ENCODE results near the gene COL4A5.
"Not testable (repeated sequence)": the region's sequence is repeated elsewhere in the genome, so short reads cannot be mapped to it uniquely, and the experiment has no call there.

COL4A5 gene

DNA sequence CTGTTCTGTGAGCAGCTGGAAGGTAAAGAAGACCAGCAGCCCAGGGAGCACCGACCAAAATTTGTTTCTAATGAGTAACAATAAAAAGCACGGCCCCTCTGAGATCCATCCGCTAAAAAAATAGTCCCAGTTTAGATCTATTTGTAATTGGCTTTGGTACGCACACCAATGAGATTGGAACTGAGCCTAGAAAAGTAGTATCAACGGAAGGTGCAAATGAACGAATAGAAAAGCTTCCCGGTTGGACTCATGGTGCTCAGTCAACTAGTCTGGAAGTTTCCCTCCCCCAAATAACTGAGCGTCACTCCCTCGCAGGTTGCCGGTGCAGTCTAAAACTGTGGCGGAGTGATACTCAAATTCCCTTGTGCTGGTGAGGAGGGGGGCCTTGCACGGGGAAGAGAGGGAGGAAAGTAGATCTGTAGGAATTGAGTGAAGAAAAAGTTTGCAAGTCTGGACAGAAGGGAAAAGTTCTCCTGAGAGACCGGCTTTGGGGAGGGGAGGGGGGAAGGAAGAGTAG lies at the start of gene COL4A5:
Gene COL4A5 (plus strand): TSS at position 413 of the 517 bp plus-strand sequence. CDS start 288 bp downstream, outside the sequence.
- DNase-seq (ENCODE audit: low spot score) = peak; percentile 83

DNA sequence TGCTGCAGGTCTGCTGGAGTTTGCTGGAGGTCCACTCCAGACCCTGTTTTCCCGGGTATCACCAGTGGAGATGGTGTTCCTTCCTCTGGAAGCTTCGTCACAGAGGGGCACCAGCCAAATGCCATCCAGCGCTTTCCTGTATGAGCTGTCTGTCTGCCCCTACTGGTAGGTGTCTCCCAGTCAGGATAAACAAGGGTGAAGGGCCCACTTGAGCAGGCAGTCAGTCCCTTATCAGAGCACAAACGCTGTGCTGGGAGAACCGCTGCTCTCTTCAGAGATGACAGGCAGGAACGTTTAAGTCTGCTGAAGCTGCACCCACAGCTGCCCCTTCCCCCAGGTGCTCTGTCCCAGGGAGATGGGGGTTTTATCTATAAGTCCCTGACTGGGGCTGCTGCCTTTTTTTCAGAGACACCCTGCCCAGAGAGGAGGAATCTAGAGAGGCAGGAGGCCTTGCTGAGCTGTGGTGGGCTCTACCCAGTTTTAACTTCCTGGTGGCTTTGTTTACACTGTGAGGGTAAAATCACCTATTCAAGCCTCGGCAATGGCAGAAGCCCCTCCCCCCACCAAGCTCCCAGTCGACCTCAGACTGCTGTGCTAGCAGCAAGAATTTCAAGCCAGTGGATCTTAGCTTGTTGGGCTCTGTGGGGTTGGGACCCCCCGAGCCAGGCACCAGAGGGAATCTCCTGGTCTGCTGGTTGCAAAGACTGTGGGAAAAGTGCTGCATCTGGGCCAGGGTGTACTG lies 48.5 kb upstream of the COL4A5 start:
- not testable (repeated sequence) for DNase-seq (ENCODE audit: low spot score)

DNA sequence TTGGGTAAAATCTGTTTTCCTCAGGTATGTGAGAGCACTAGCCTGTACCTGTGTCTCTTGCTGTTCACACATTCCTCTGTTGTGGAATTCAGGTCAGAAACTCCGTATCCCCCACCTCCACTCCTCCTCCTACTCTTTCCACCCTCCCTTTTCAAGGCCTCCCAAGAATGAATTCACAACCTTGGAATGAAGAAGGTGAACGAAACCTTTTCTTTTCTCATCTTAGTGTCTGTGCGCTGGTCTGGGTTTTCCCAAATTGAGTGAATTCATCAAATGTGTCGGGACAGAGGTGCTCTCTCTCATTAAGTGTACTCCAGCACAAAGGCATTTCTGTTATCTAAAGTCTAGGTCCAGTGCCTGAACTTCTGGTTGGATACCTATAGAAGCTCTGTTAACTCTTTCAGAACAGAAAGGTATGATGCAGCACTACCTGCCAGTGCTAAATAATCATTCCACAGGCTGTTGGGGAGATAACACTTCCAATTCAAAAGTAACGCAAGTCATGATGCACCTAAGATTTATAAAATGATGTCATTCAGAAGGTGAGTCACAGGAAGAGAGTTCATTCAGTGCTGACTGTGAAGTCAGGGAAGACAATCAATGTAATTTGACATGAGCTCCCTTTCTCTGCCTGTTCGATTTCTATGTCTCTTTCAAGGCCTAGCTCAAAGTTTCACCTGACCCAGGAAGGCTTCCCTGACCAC lies 43.3 kb upstream of the COL4A5 start:
- peak; percentile 81 for DNase-seq (ENCODE audit: low spot score)

DNA sequence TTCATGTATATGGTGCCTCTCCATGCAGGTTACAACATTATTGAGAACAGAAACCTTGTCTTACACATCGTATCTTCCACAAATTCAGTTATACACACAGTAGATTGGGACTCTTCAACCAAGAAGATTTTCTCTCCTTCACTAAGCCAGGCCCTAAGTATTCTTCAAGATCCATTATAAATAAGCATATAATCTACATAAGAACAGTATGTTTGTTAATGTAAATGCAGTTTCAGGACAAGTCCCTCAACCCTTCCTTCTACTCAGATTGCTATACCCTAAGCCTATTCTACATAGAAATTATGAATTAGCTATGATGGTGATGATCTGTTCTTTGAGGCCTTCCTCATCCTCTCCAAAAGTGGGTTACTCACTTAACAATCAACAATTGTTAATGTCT lies 42.7 kb upstream of the COL4A5 start:
- DNase-seq (ENCODE audit: low spot score) = no peak

DNA sequence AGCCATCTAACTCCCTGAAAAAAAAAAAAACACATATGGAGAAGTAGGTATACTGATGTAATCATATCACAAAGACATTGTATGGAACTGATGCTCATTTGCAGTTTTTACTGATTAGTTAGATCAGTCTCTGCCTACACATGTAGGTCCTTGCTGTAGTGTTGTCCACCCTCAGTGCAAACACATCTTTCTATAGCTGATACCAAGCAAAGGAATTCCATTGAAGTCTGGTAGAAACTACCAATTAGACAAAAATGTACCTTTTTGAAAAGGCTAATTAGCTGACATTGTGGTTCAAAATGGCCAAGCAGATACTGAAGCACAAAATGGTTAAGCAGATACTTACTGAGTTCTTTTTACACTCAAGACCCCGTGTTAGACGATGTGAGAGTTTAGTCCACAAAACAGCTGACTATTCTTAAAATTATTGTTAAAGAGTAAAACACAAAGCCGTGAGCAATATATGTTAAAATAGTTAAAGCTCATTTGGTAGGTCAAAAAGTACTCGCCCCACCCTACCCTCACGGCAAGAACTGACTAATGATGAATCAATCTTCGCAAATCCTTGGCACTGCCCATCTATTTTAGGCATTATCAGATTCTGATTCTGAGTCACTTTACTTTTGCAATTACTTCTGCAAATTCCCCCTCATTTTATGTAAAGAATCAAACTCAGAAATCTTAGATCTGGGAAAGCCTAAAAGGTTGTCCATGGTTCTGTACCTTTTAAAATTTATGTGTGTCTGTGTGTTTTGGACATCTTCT lies 41.8 kb upstream of the COL4A5 start:
- DNase-seq (ENCODE audit: low spot score) = peak; percentile 35

DNA sequence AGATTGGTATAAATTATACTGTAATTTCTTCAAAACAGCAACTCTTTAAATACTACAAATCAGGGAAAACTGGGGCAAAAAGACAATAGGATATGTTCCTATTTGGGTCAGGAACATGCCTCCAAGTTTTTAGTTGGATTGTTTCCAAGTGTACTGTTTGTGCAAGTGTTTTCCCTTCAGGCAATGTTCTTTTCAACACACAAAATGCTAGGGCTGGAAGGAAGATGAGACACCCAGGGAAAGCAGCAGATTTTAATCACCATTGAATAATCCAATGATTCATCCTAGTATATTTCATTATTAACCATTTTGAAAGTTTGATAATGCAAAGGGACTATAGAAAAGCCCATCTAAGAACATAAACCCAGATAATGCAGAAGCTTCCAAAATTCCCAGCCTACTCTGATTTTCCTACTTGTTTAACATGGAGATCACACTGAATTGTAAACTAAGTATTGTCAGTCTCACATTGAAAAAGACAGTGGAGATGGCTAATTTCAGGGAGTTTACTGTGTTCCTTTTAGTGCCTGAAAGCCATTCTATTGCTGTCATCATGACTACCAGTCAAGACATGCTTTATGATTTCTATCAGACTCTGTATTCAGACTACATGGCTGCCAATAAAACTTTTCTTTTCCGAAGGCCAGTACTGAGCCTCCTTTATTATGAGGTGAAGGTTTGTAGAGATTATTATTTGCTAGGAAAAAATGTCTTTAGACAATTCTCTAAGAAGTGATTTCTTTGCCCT lies 40.0 kb upstream of the COL4A5 start:
- DNase-seq (ENCODE audit: low spot score) = peak; percentile 18

DNA sequence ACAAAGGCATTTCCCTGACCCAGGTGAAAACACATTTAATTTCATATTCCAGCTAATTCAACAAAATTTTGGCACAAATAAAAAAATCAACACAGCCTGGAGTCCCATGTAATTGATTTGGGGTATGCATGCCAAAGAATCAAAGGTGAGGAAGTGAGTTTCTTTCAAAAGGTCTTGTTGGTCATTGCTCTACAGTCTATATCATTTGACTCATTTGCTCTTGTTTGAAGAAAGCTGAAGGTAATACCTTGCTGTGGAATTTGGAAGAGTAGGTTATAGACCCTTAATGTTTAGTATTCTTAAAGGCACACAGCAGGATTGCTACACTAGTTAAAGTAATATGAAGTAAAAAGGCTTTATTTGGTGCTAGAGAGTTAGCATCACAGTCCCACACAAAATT lies 26.9 kb upstream of the COL4A5 start:
- no peak for DNase-seq (ENCODE audit: low spot score)

DNA sequence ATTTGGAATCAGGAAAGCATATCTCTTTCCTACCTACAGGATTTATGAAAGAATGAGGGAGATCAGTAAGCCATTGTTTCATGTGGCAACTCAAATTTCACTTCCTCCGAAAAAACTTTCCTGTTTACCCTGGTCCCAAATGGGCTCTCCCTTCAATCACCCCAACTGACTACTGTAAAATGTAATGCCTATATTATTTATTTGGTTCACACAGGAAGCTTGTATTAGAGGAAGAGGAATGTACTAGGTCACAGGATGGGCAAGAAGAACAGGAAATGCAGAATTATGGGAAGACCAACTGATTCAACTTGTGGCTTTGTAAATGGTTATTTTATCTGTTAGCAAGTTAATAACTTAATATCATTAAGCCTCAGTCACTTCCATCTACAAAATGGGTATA lies 24.5 kb upstream of the COL4A5 start:
- DNase-seq (ENCODE audit: low spot score) = no peak

DNA sequence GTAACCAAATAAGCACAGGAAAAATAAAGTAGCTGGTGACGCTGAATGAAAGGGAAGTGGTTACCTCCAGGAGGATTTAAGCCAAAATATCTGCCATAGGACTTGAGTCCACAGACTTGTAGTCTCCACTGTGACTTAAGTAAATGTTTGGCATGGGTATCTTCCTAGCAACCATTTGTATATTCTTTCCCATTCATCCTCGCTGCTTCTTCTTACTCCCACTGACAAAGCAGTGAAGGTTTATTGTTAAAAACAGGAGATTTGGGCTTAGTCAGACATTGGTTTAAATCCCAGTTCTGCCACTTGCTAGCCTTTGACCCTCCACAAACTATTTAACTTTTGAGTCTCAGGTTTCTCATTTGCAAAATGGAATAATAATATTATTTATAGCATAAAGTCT lies 23.7 kb upstream of the COL4A5 start:
- DNase-seq (ENCODE audit: low spot score) = no peak

DNA sequence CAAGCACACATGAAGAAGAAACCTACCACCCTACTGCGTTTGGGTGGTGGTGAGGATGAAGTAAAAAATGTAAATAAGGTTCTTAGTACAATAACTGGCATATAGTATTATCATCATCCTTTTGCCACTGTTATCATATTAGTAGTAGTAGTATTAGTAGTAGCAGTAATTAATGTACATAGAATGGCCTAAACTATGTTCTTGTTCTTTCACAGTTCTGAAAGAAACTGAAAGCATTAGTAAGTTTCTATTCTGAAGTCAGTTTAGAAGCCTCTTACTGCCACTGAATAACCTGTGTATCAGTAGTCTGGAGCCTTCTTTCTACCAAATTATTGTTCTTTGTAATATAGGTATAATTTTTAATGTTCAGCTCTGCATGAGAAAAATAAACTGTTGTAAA lies 22.4 kb upstream of the COL4A5 start:
- no peak for DNase-seq (ENCODE audit: low spot score)

DNA sequence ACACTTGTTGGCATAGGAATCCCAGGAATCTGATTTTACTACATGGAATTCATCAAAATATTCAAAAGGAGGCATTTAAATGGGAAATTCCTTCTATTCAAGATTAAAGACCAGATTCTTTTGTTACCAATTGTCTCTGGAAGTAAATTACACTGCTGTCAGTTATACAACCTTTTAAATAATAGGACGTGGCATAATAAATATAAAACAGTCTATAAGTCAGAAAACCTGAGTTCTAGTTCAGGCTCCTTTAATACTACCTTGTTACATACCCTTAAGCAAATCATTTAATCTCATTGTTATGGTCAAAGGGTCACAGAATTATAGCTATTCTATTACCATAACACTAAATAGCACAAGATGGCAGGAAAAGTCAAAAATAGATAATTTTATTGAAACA lies 20.2 kb upstream of the COL4A5 start:
- DNase-seq (ENCODE audit: low spot score) = no peak

DNA sequence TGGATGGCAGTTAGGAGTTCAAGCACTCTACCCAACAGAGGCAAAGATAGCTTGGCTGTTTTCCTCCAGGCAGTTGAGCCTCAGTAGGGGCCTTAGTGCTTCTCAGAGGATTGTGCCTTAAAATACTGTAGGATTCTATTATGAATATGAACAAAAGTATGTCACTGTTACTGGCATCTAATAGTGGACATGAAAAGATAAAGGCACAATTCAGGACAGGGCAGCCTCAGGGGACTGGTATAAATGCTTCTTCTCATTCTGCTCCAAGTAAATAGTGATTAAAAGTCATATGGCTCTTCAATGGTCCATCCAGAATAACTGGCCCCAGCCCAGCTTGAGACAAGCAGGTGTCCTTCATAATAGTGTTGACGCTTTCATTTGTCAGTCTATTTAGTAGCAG lies 19.2 kb upstream of the COL4A5 start:
- DNase-seq (ENCODE audit: low spot score) = no peak

DNA sequence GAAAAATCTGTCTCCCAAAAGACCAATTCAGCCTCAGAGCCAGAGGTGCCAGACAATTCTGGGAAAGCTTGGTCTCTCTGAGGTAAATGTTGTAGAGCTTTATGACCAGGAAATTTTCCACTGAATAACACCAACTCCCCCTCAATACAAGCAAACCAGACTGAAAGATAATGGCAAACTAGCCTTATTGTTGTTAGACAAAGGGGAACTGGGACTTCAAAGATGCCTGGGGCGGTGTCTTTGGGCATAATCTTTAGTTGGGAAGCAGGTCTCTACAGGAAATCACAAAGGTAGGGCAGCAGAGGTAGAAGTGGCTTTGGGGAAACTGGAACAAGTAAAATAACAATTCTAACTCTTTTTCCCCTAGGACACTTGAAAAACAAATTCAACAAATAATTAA lies 13.4 kb upstream of the COL4A5 start:
- DNase-seq (ENCODE audit: low spot score) = no peak

DNA sequence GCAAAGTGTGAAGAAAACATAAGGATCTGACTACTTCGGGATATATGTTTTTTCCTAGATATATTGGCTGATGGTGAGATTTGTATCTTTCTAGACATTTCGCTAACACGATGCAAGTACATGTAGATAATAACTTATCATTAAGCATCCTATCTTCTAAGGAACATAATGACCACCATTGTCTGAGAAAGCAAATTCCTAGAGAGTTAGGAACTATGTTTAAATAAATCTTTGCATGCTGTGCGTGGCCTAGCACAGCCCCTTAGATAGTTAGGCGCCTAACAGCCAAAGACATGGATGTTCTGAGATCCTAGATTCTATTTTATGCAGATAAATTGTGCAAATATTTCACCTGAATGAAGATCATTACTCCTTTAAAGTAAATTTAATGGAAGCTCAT lies 4.4 kb upstream of the COL4A5 start:
- no peak for DNase-seq (ENCODE audit: low spot score)

DNA sequence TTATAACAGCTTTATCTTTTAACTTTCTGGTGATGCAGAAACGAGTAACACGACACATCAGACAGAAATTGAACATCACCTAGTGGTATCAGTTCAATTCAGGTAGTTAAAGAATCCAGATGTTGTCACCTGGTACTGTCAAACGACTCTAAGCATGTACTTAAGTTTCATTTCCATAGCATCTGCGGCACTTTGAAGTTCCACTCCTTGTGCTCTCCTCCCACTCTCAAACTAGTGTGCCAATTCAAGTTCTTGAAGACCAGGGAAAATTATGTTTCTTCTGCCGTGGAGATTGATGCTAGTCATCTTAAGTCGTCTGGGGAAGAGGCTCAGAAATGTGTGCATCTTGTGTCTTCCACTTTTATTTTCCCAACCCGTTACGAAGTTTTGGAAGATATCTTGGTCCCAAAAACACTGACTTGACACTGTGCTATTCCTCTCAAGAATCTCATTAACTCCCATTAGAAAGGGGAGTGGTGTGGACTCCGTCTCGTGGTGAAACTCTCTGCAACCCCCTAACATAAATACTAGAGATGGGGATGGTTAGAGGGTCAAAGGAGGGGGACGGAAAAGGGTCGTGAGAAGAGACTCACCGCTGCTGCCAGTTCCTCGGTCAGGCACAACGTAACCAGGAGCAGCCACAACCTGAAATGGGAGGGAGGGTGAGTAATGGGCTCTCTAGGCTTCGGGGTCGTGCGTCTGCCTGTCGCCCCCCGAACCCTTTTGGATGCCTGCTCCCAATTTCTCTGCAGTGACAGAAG lies 2.1 kb upstream of the COL4A5 start:
- no peak for DNase-seq (ENCODE audit: low spot score)

DNA sequence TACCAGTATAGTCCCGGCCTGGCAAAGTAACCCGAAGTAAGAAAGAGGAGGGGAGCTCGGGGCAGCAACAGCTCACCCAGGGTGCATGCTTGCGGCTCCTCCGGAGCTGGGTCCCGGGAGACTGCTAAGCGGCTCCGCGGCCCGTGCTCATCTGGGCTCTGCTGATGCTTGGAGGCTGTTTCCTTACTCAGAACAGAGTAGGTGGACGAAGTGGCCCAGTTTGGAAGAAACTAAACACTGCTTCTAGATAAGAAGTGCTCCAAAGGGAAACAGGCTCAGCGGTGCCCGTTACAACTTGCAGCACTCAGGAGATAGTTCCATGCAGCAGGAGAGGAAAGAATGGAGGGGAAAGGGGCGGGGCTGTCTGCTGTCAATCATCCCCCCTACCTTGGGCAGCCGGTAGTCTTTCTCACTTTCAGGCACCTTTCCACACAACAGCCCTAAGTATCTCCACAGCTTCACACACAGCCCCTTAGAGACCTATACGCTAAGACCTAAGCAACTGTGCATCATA lies 1.5 kb upstream of the COL4A5 start, which contains the start of gene COL4A6:
Gene COL4A6 (minus strand): TSS at position 313 of the 514 bp plus-strand sequence. CDS start 226 bp downstream, at position 87.
- no peak for DNase-seq (ENCODE audit: low spot score)

DNA sequence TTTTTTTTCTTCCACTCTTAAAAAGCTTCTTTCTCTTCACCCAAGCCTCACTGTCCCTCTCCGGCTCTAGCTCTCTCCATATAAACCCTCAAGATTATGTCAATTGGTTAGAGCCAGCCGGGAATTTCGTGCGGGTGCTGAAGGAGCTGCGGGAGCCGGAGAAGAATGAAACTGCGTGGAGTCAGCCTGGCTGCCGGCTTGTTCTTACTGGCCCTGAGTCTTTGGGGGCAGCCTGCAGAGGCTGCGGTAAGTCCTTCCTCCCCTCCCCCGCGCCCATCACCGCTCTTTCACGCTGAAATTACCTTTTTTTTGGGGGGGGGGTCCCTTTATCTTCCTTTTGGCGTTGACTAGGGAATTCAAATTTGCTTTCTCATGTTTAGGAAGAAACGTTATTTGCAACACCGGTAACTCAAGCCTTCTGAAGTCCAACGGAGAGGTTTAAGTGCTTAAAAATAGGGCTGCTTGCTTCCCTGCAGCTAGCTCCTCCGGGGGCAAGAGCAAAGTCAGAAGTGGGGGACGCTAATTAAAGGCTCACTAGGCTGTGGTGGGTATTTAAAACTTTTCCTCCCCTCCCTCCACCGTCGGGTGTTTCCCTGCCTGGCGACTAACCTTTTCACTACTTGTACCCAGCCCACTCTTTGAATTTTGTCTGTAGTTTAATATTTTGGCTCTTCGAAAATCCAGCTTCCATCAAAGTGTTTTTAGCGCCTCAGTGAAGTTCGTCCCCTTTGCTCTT lies 491 bp downstream of the COL4A5 start:
- DNase-seq (ENCODE audit: low spot score) = no peak

DNA sequence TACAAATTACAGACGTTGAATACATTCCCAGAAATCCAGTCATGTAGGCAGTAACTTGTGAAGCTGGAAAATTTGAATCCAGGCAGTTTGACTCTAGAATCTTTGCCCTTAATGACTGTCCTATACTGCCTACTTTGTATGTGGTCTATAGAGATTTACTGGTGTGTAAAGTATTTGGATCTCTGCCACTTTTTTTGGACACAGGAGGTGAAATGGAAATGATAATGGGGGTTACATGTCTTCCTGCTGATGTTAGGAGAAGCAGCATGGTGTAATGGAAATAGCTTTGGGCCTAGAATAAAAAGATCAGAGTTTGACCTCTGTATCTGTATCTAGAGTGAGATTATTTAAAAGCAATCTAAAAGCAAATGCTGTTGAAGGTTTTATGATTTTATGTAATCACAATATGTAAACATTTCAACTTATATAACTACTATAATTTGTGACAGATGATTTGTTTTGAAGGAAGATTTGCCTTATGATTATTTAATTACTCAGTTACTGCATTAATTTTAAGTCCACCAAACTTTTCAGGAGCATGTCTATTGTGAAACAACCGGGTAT lies 3.3 kb downstream of the COL4A5 start:
- DNase-seq (ENCODE audit: low spot score) = no peak

DNA sequence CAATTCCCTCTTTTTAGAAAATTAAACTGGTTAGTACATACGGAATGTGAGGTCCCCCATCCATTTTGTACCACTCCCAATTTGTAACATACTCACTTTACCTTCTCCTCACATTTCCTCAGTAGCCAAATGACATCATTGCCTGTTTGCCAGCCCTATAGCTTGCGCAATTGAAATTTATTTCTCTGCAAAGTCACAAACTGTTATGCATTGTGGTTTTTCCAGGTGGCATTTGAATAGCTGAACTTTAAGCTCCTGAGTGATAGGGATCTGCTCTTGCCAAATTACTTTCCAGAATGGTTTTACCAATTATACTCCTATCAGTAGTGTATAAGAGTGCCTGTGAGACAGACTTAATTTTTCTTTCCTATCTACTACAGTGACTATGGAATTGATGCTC lies 7.7 kb downstream of the COL4A5 start:
- no peak for DNase-seq (ENCODE audit: low spot score)

DNA sequence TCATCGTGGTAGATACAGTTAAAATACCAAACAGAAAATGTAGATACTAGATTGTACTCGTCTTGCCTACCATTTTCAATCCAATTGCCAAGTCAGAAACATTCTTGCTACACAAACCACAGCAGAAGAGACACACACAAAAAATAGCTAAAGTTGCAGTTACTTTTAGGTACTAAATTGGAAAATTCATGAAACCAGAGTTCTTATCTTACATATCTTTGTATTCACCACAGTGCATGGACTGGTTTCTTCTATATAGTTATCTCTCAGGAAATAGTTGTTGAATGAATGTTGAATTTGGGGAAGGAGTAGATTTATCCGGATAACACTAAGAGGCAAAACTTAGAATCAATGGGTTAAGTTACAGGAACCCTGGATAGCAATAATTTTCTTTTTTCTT lies 14.2 kb downstream of the COL4A5 start:
- DNase-seq (ENCODE audit: low spot score) = no peak

Measured in kidney tubule cell (primary cell).